HepG2 (cell line): ENCODE measurements around the gene STYXL2. TPM values are rescaled to one million over a fixed set of nuclear protein-coding genes. Genes with fewer than 3 reads are reported as not detected.

Experiments
- ESRRA ChIP-seq: sonication (generic); formaldehyde crosslinking; IDR thresholded peaks from 2 replicates; pipeline ENCODE4 v1.5.1; 2020; ENCODE audit warnings: mild to moderate bottlenecking, low read depth, missing genetic modification reagents
- FLYWCH1 ChIP-seq: sonication (generic); formaldehyde crosslinking; IDR thresholded peaks from 2 replicates; pipeline ENCODE4 v1.8.1; 2023; ENCODE audit warnings: mild to moderate bottlenecking, missing genetic modification reagents
- GATAD2A ChIP-seq: IDR thresholded peaks from 2 replicates; pipeline ENCODE4 v1.6.1; 2016
- NFYB ChIP-seq: sonication (generic); formaldehyde crosslinking; IDR thresholded peaks from 2 replicates; pipeline ENCODE4 v1.4.0; 2020; ENCODE audit warnings: missing genetic modification reagents
- RARA ChIP-seq: IDR thresholded peaks from 2 replicates; pipeline ENCODE4 v1.6.1; 2016; ENCODE audit warnings: missing genetic modification reagents, missing compliant biosample characterization
- SMC3 ChIP-seq: IDR thresholded peaks from 2 replicates; pipeline ENCODE4 v1.6.1; 2011; ENCODE audit warnings: low read length, improper control_type of control experiment
- XBP1 ChIP-seq: sonication (generic); formaldehyde crosslinking; IDR thresholded peaks from 2 replicates; pipeline ENCODE4 v1.5.0; 2020; ENCODE audit warnings: missing genetic modification reagents
- ZBTB39 ChIP-seq: sonication (generic); formaldehyde crosslinking; IDR thresholded peaks from 2 replicates; pipeline ENCODE4 v1.5.0; 2020; ENCODE audit warnings: missing genetic modification reagents
- ZBTB40 ChIP-seq, 2 experiments: fragments of 450-650 bp in 1 of 2; sonication (generic) in 1 of 2; formaldehyde crosslinking in 1 of 2; IDR thresholded peaks; 2 replicates each; pipeline versions ENCODE4 v1.6.1 to v1.8.0; 2016 to 2022; ENCODE audit warnings: antibody characterized with exemption in 1 of 2, mild to moderate bottlenecking in 1 of 2, missing genetic modification reagents in 1 of 2
- ZC3H4 ChIP-seq: sonication (generic); formaldehyde crosslinking; IDR thresholded peaks from 2 replicates; pipeline ENCODE4 v1.4.0; 2020; ENCODE audit warnings: missing genetic modification reagents, borderline replicate concordance
- ZFP36L1 ChIP-seq: sonication (generic); formaldehyde crosslinking; IDR thresholded peaks from 2 replicates; pipeline ENCODE4 v1.8.0; 2022; ENCODE audit warnings: mild to moderate bottlenecking, missing genetic modification reagents, moderate library complexity
- ZNF230 ChIP-seq: sonication (generic); formaldehyde crosslinking; IDR thresholded peaks from 2 replicates; pipeline ENCODE4 v1.4.0; 2020; ENCODE audit warnings: mild to moderate bottlenecking, missing genetic modification reagents
- ZNF264 ChIP-seq: sonication (generic); formaldehyde crosslinking; IDR thresholded peaks from 2 replicates; pipeline ENCODE4 v1.4.0; 2020; ENCODE audit warnings: missing genetic modification reagents
- ZNF432 ChIP-seq: sonication (generic); formaldehyde crosslinking; IDR thresholded peaks from 2 replicates; pipeline ENCODE4 v1.5.0; 2020; ENCODE audit warnings: missing genetic modification reagents, mild to moderate bottlenecking, borderline replicate concordance
- ZNF446 ChIP-seq: sonication (generic); formaldehyde crosslinking; IDR thresholded peaks from 2 replicates; pipeline ENCODE4 v1.5.0; 2020; ENCODE audit warnings: mild to moderate bottlenecking, missing genetic modification reagents
- ZNF501 ChIP-seq: sonication (generic); formaldehyde crosslinking; IDR thresholded peaks from 2 replicates; pipeline ENCODE4 v1.5.1; 2020; ENCODE audit warnings: mild to moderate bottlenecking, moderate library complexity, missing genetic modification reagents
- ZNF552 ChIP-seq: sonication (generic); formaldehyde crosslinking; IDR thresholded peaks from 2 replicates; pipeline ENCODE4 v1.9.0; 2022; ENCODE audit warnings: missing genetic modification reagents, mild to moderate bottlenecking, borderline replicate concordance
- ZNF589 ChIP-seq: sonication (generic); formaldehyde crosslinking; conservative IDR thresholded peaks from 2 replicates; pipeline ENCODE4 v1.8.0; 2022; ENCODE audit warnings: mild to moderate bottlenecking, moderate library complexity, missing genetic modification reagents
- ZNF740 ChIP-seq: sonication (generic); formaldehyde crosslinking; IDR thresholded peaks from 2 replicates; pipeline ENCODE4 v1.4.0; 2020; ENCODE audit warnings: missing genetic modification reagents
- polyA plus RNA-seq, 8 experiments: library from polyadenylated mRNA; depleted of rRNA in 3 of 8; stranded (reverse) in 7 of 8; unstranded in 1 of 8; fragments of >200 nt; fragmentation: Illumina TruSeq in 4 of 8; extraction: Trizol in 4 of 8; gene quantifications; 2 replicates each; pipeline versions ENCODE4 v1.2.1 to v1.2.3, GENCODE V29; 2011 to 2016; ENCODE audit warnings: low read depth in 4 of 8, missing spikeins in 1 of 8, mixed read lengths in 1 of 8; ENCODE audit not compliant: insufficient read depth in 1 of 8
- total RNA-seq, 5 experiments: library from RNA; depleted of rRNA; stranded (reverse); fragments of >200 nt; fragmentation: Illumina TruSeq; extraction: Trizol; gene quantifications; 2 replicates each; pipeline ENCODE4 v1.2.3, GENCODE V29; 2016; ENCODE audit warnings: low read depth in 1 of 5

STYXL2 gene
- total and polyA plus RNA-seq, 2 of the 13 experiments (the other 11 are each of a cell fraction or from before 2014, with no cell fraction given) = not detected

- TF ChIP-seq ZBTB40 (IDR thresholded peaks at IDR 0.05) (no peak), ZBTB40 (CRISPR knock-in tag; IDR thresholded peaks at IDR 0.05) (no peak), ZC3H4 (no peak), ZNF432 (CRISPR knock-in tag) (no peak), ZNF740 (CRISPR knock-in tag) (no peak), ZNF230 (no peak), XBP1 (CRISPR knock-in tag) (no peak), ZNF552 (CRISPR knock-in tag) (no peak), GATAD2A (CRISPR knock-in tag) (no peak), ZNF501 (peak; percentile 41; the same call in 1 of the 2 replicates), ZNF264 (CRISPR knock-in tag) (no peak), ZNF589 (CRISPR knock-in tag) (no peak), ESRRA (CRISPR knock-in tag) (no peak), RARA (no peak), SMC3 (peak; percentile 63), FLYWCH1 (CRISPR knock-in tag) (no peak), ZBTB39 (CRISPR knock-in tag) (no peak), NFYB (no peak), ZNF446 (CRISPR knock-in tag) (no peak), ZFP36L1 (CRISPR knock-in tag) (no peak)
Measured at GRCh38 chr1:167066333-167067122, 27.3 kb upstream of the STYXL2 start (continued).
